OCI-LY1 (cell line): ENCODE results near the gene SRPRB.

ENCODE experiments used
- H2AFZ ChIP-seq: fragments of 200-600 bp; sonication (generic), shearing (Covaris generic); 2 replicates; pipeline ENCODE4 v1.6.0; 2014; ENCODE audit warnings: antibody characterized with exemption, mild to moderate bottlenecking, low read length
- H3F3A ChIP-seq: fragments of 200-600 bp; sonication (generic), shearing (Covaris generic); 2 replicates; pipeline ENCODE4 v1.6.0; 2014; ENCODE audit warnings: mild to moderate bottlenecking, antibody characterized with exemption, low read length, moderate library complexity; ENCODE audit not compliant: insufficient read depth
- H3K27ac ChIP-seq: fragments of 200-600 bp; sonication (generic); 2 replicates; pipeline ENCODE4 v1.5.1; 2014; ENCODE audit warnings: low read length, mixed run types, mild to moderate bottlenecking, low read depth; ENCODE audit not compliant: poor library complexity, severe bottlenecking
- H3K27me3 ChIP-seq: fragments of 200-600 bp; sonication (generic); 2 replicates; pipeline ENCODE4 v1.6.0; 2014; ENCODE audit warnings: antibody characterized with exemption, mild to moderate bottlenecking, low read length, moderate library complexity; ENCODE audit not compliant: insufficient read depth
- H3K36me3 ChIP-seq: fragments of 200-600 bp; sonication (generic); 2 replicates; pipeline ENCODE4 v1.6.1; 2014; ENCODE audit warnings: mild to moderate bottlenecking, antibody characterized with exemption, low read length, moderate library complexity, mixed read lengths; ENCODE audit not compliant: insufficient read depth
- H3K4me1 ChIP-seq: fragments of 200-600 bp; sonication (generic); 2 replicates; pipeline ENCODE4 v1.5.1; 2014; ENCODE audit warnings: mild to moderate bottlenecking, low read length, moderate library complexity; ENCODE audit not compliant: insufficient read depth, severe bottlenecking
- H3K4me2 ChIP-seq: fragments of 200-600 bp; sonication (generic), shearing (Covaris generic); 2 replicates; pipeline ENCODE4 v1.6.1; 2014; ENCODE audit warnings: low read length
- H3K4me3 ChIP-seq: fragments of 200-600 bp; sonication (generic); 2 replicates; pipeline ENCODE4 v1.5.1; 2014; ENCODE audit warnings: low read length, low read depth, mild to moderate bottlenecking, mixed read lengths; ENCODE audit not compliant: poor library complexity, severe bottlenecking
- H3K79me2 ChIP-seq: fragments of 200-600 bp; shearing (Covaris generic); 2 replicates; pipeline ENCODE4 v1.6.1; 2016; ENCODE audit warnings: mixed run types, low read length, mixed read lengths; ENCODE audit not compliant: insufficient read depth
- H3K9ac ChIP-seq: fragments of 200-600 bp; sonication (generic), shearing (Covaris generic); 2 replicates; pipeline ENCODE4 v1.6.1; 2014; ENCODE audit warnings: mild to moderate bottlenecking, low read length, mixed read lengths
- H3K9me2 ChIP-seq: fragments of 200-600 bp; sonication (generic), shearing (Covaris generic); 2 replicates; pipeline ENCODE4 v1.6.1; 2014; ENCODE audit warnings: low read depth, mild to moderate bottlenecking, low read length, mixed read lengths
- H3K9me3 ChIP-seq: fragments of 200-600 bp; shearing (Covaris generic); 2 replicates; pipeline ENCODE4 v1.6.1; 2014; ENCODE audit warnings: low read length, mixed read lengths
- H4K20me1 ChIP-seq: fragments of 200-600 bp; sonication (generic), shearing (Covaris generic); 2 replicates; pipeline ENCODE4 v1.6.0; 2016; ENCODE audit warnings: mild to moderate bottlenecking, low read length; ENCODE audit not compliant: insufficient read depth
- CTCF ChIP-seq: fragments of 200-600 bp; sonication (generic), shearing (Covaris generic); IDR thresholded peaks from 2 replicates; pipeline ENCODE4 v1.5.1; 2017; ENCODE audit warnings: mild to moderate bottlenecking, antibody characterized with exemption, low read length, moderate library complexity, mixed read lengths
- EZH2 ChIP-seq: fragments of 200-600 bp; sonication (generic), shearing (Covaris generic); IDR thresholded peaks from 2 replicates; pipeline ENCODE4 v1.8.0; 2017; ENCODE audit warnings: borderline replicate concordance, mixed run types, mild to moderate bottlenecking, antibody characterized with exemption, low read length, moderate library complexity, mixed read lengths

SRPRB gene

DNA sequence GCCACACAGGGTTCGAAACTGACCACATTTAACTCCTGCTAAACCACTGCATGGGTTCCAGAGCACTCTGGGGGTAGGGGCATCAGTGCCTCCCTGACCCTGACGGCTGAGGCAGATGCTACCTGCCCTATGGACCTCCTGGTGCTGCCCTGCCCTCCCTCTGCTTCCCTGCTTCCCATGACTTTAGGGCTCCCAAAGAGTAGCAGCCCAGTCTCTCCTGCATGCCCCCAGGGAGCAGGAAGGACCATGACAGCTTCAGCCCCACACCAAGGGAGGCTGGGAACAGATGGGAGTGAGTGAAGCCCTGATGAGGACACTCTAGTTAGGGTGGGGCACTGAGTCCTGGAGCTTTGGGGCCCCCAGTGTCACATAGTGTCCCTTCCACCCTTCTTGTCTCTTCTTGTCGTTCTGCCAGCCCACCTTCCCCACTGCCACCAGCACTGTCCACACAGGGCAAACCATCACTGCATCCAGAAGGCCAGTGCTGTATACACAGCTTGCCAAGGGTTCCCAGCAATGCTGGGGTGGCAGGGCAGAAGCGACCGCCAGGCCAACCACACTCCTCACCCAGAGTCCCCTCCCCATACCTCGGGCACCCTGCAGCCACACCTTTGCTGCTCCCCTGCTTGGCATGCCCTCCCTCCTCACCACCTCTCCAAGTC is 31.0 kb downstream of the SRPRB start:
- H3K4me2 ChIP-seq = no peak overlapping the region
- H3K4me1 ChIP-seq = no peaks in the 10 kb centered on the region
- no peaks in the 10 kb centered on the region for H3F3A ChIP-seq
- TF ChIP-seq CTCF (no peak), EZH2 (no peak)
- H3K4me3 ChIP-seq = no peak overlapping the region
- H3K9me2 ChIP-seq = no peaks in the 10 kb centered on the region
- 0 out of 2 replicates have a peak, but pooled peaks cover 6% of the 10 kb centered on the region for H3K27me3 ChIP-seq
- H3K9ac ChIP-seq = no peak overlapping the region
- H3K27ac ChIP-seq = no peak overlapping the region
- no peak overlapping the region for H2AFZ ChIP-seq
- no peaks in the 10 kb centered on the region for H3K36me3 ChIP-seq
- H3K9me3 ChIP-seq = no peaks in the 10 kb centered on the region
- no peaks in the 10 kb centered on the region for H4K20me1 ChIP-seq
- H3K79me2 ChIP-seq = no peaks in the 10 kb centered on the region

- no peaks in the 10 kb centered on the region for H4K20me1 ChIP-seq
- no peak overlapping the region for H3K27ac ChIP-seq
- no peaks in the 10 kb centered on the region for H3K36me3 ChIP-seq
- no peaks in the 10 kb centered on the region; the same call in 1 of the 2 replicates for H3K27me3 ChIP-seq
- no peaks in the 10 kb centered on the region for H3K9me3 ChIP-seq
- no peak overlapping the region for H2AFZ ChIP-seq
- no peaks in the 10 kb centered on the region for H3K79me2 ChIP-seq
- H3K9me2 ChIP-seq = no peaks in the 10 kb centered on the region
- no peak overlapping the region for H3K4me2 ChIP-seq
- H3K4me1 ChIP-seq = no peaks in the 10 kb centered on the region
- TF ChIP-seq EZH2 (no peak), CTCF (no peak)
- no peaks in the 10 kb centered on the region for H3F3A ChIP-seq
- H3K4me3 ChIP-seq = no peak overlapping the region
- H3K9ac ChIP-seq = no peak overlapping the region
Observed at GRCh38 chr3:133837487-133838295, 32.1 kb downstream of the SRPRB start.

DNA sequence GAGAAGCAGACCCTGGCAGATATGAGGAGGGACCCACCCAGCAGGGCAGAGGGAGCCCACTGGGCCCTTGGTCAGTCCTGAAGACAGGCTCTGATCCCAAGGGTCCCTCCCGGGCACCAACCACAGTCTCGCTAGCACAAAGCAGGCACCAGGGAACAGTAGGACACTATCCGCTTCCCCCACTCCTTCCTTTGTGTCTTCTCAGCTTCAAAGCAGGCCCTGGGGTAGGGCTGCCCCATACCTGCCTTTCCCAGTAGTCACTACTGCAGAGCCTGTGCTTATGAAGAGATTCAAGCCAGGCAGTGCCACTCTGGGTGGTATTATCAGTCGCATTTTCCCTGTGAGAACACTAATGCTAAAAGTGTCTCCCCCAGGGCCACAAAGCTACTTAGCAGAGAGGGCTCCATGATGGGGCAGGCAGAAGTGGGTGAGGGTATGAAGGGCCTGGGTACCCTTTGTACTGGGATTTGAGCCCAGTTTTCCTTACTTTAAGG is 32.7 kb downstream of the SRPRB start:
- H3K36me3 ChIP-seq = no peaks in the 10 kb centered on the region
- H3K9me2 ChIP-seq = no peaks in the 10 kb centered on the region
- no peak overlapping the region for H3K9ac ChIP-seq
- H3K79me2 ChIP-seq = no peaks in the 10 kb centered on the region
- no peaks in the 10 kb centered on the region for H3F3A ChIP-seq
- no peak overlapping the region for H3K4me2 ChIP-seq
- H3K4me3 ChIP-seq = no peak overlapping the region
- TF ChIP-seq CTCF (no peak), EZH2 (no peak)
- H4K20me1 ChIP-seq = no peaks in the 10 kb centered on the region
- no peaks in the 10 kb centered on the region for H3K9me3 ChIP-seq
- no peaks in the 10 kb centered on the region; the same call in 1 of the 2 replicates for H3K27me3 ChIP-seq
- H3K27ac ChIP-seq = no peak overlapping the region
- H3K4me1 ChIP-seq = no peaks in the 10 kb centered on the region
- H2AFZ ChIP-seq = no peak overlapping the region
